GM19351 (cell line): Measurements from ENCODE around the gene CLCN4.

Experiments
- ATAC-seq: cut with Tn5 transposase; IDR thresholded peaks from one replicate; pipeline ENCODE4 v1.9.1; 2021; ENCODE audit warnings: mild to moderate bottlenecking, moderate library complexity; ENCODE audit not compliant: unreplicated experiment

The CLCN4 gene

DNA sequence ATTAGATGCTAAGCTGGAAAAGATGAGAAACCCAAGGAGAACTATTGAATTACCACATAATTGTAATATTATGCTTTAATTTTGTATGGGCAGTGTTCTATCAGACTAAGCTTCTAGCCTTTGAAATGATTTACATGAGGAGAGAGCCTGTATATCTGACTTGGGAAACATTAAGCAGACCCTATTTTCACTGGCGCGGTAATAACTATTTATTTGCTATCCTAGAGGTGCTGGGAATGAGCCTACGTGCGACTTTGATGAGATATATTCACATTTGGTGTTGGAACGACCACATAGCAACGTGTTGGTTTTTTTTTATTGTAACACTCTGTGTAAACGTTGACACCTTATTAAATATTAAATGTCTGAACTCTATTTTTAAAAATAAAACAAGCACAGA, 80.5 kb downstream of the CLCN4 start:
- ATAC-seq, result no peak

DNA sequence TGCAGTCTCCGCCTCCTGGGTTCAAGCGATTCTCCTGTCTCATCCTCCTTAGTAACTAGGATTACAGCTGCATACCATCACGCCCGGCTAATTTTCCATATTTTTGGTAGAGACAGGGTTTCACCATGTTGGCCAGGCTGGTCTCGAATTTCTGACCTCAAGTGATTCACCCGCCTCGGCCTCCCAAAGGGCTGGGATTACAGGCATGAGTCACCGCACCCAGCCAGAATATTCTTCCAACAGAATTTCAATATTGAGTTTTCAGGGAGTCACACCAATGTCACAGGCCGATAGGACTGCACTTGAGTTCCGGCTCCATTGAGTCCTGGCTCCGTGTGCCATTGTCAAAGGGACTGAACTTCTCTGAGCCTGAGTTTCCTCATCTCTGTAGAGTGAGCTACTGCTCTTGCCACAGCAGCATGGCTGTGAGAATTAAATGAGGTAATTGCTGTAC, 82.9 kb downstream of the CLCN4 start:
- ATAC-seq, result no peak

DNA sequence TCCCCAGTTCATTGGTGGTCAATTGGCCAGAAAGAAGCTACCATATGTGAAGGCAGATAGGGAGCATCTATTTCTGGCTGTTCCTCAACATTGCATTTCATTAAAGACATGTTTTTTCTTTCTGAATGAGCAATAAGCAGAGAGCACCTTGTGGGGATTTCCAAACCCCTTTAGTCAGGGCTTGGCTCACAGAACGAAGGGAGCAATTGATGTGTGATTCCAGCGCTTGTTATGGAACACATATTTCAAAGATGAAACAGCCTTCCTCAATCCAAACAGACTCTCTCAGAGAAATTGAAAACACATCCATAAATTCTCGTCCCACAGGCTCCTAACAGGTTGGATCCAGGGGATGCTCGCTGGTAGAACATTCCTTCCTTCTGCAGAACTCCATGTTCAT, 84.1 kb downstream of the CLCN4 start:
- ATAC-seq, result no peak

DNA sequence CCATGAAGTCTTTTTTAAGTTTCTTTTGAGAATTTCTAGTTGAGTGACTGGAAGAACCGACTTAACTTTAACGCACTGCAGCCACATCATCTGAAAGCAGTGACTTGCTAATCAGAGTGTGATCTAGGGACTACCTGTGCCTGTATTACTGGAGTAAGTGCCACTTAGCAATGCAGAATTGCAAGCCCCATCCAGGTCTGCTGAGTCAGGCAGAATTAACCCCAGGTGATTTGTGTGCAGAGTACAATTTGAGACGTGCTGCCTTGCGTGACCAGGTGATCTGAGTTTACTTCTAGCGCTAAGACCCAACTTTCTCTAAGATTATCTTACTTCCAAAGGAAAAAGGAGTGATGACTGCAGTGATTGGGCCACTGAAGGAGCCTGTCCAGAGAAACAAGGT, 85.3 kb downstream of the CLCN4 start:
- no peak for ATAC-seq

DNA sequence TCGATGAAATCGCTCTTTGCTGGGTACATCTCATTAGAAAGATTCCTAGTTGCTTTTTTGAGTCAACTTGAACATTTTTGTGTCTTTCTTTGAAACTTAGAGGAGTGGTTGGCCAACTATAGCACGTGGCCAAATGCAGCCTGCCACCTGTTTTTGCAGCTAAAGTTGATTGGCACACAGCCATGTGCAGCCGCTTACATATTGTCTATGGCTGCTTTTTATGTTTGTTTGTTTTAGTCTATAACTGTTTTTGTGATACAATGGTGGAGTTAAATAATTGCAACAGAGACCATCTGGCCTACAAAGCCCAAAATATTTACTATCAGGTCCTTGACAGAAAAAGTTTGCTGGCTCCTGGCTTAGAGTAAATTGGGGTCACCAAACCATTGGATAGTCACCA, 86.3 kb downstream of the CLCN4 start:
- ATAC-seq, result no peak

DNA sequence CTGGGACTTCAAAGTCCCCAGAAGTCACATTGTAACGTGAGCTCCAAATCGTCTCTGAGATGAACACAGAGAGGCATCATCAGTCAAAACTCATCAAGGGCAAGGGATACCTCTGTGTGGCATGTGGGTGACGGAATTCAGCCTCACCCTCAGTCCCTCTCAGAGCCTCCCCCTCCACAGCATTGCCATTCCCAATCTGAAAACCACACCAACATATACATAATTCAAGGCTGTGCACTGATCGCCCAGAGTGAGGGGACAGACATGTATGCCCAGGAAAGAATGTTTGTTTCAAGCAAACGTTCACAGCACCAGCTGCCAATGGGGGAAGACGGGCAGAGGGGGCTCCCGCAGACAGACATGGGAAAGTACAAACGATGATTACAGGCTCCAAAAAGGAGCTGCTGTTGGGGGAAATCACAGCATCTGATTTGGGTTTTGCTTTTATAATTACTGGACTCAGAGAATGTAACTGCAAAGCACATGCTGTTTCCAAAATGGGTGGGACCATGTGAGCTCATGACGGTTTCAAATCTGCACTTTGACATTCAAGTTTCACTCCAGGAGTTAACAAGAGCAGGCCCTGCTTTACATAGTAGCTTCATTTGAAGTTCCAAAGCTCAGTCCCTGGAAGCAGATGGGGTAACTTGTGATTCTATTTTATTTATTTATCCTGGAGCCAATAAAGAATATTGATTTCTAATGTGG, 88.3 kb downstream of the CLCN4 start:
- no peak for ATAC-seq

DNA sequence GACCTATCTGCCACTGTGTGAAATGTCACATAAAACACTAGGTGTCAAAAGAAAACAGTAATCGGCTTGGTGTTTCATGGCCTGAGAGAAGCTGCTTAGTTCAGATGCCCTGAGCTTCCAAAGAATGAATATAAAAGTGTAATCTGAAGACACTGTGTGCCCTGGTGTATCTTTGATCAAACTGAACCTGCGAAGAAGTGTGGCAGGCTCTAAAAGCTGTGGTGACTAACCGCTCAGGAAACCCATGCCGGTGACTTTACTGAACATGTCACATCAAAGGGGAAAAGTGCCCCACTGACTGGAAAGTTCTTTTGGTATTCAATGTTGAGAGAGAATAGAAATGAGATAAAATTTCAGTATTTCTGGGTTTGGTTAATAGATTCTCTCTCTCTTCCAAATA, 89.1 kb downstream of the CLCN4 start:
- no peak for ATAC-seq

DNA sequence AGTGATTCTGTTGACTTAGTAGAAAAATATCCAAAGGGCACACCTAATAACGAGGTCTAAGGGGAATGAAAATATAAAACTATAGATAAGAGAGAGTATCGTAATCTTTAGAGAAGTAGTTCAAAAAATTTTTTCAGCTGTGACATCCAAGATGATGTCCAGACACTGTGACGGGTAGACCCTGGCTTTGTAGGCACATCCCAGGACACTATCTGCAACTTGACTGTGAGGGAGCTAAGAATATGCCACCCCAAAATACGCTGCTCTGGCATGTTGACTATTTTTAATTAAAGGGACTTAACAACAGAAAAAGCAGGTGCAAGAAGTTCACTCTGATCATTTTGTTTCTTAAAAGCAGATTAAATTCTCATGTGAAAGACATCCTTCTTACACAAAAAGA, 89.5 kb downstream of the CLCN4 start:
- ATAC-seq, result no peak

DNA sequence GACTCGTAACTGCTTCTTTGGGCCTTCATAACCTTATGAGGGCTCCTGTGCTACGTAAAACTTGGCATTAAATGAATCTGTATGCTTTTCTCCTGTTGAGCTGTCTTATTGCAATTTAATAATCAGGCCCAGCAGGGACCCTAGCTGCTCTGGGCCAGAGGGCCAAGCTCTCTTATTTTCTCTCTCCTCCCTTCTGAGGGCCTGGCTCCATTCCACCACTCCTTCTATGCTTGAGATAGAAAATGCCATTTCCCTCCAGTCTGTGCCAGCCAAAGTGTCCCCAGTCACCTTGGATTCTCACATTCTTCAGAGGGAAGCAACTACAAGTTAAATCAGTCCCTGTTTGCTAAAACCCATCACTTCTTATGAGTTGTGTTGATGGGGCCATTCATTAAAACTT, 90.1 kb downstream of the CLCN4 start:
- ATAC-seq, result no peak

DNA sequence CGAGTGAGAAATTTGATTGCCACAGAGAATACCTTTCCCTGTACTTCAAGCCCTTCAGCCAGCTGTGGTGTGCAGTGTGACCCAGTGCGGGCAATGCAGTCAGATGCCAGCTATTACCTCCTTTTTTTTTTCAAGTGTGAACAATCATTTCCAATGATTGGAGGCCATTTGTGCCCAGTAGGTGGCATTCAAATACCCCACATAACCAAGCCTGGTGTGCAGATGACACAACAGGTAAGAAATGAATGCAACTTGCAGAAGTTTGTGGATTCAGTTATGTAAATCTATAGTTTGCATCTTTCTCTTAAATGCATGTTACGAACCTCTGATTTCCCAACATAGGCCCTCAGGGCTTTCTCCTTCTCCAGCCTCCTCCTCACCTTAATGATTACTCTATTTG, 98.0 kb downstream of the CLCN4 start:
- no peak for ATAC-seq

DNA sequence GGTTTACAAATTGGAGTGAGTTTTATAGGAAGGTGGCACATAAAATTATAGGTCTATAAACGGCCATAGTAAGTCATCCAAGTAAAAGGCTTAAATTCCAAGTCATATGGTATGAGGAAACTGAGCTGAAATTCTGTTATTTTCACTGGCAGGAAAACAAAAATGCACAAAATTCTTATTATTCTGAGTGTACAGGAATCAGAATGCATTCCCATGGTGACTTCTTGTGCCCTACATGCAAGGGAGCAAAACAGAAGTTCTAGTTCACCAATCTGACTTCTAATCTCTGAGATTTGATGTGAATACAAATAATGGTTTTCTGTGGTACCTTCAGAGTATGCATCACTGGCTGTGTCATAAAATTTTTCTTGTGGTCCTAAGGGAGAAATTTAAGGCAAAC, 102.9 kb downstream of the CLCN4 start:
- ATAC-seq, result no peak

DNA sequence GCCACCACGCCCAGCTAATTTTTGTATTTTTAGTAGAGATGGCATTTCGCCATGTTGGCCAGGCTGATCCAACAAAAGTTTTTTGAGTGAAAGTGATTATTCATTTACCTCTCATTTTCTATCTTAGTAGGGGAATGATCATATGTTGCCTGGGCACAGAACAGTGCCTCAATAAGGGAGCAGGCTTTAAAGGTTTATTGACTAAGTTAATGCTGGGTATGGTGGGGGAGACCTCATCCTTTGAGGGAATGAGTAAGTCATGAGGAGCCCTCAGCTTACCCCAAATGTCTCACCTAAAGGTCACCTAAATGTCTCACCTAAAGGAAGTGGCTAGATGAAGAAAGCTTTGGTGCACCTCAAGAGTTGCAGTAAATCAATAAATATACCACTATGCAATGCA, 109.0 kb downstream of the CLCN4 start:
- ATAC-seq, result no peak

DNA sequence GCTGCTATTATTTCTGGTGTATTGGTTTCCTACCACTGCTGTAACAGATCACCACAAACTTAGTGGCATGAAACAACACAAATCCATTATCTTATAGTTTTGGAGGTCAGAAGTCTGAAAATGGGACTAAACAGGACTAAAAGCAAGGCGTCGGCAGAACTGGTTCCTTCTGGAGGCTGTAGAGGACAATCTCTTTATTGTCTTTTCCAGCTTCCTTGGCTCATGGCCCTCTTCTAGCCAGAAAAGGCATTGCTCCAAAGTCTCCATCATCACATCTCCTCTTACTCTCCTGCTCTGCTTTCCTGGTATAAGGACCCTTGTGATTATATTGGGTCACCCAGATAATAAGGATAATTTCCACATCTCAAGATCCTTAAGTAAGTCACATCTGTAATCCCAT, 121.9 kb downstream of the CLCN4 start:
- ATAC-seq, result no peak

DNA sequence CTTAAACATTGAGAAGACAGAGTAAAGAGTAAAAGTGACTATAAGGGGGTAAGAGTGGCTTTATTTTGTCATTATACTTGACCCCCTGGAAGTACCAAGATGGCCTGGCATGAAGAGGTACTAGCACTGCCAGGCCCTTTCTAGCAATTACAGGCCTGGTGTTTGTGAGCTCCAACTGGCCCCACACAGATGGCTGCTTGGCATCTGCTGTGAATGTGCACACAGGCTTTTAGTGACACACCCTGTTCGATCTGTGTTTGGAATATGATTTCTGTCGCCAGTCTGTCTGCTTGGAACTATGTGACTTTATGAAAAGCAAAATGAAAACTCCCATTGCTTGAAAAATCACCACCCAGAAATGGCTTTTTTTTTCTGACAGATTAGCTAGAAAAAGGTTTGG, 123.3 kb downstream of the CLCN4 start:
- ATAC-seq, result no peak

DNA sequence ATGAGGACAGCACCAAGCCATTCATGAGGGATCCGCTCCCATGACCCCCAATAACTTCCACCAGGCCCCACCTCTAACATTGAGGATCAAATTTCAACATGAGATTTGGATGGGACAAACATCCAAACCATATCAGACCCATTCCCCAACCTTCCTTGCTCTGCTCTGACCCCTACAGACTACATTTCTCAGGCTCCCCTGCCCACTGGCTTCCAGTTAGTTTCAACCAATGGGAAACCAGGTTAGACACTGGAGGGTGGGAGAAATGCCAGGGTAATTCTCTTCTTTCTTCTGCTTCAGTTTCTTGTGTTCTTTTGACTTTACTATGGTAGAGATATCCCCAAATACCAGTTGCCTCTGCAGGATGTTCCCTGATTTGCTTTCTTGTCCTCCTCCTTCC, 125.7 kb downstream of the CLCN4 start:
- ATAC-seq, result no peak

DNA sequence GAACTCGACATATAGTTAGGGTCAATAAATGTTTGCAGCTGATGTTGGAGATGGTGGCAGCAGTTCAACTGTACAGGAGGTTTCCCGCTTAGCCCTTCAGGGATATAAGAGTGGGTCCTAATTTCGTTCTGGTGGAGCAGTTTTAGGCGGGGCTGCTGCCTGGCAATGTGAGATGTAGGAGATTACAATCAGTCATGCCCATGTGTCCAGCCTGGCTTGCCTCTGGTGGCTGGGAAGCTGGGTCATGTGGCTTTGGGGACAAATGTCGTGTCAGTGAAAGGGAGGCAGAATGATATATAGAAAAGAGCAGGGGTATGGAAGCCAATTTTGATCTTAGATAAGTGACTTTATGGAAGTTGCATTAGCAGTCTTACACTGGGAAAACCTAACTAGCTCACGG, 129.4 kb downstream of the CLCN4 start:
- no peak for ATAC-seq
